ENCODE results near the gene WNT7B.
"Not testable (repeated sequence)": the region's sequence is repeated elsewhere in the genome, so short reads cannot be mapped to it uniquely, and the experiment has no call there.

WNT7B gene

GRCh38 chr22:46012182-46012880, 35.4 kb upstream of the WNT7B start:
- Histone ChIP-seq H3K9me3 (ENCODE audit: control insufficient read depth, insufficient read depth, low read length) (no peaks in the 10 kb centered on the region), H3K4me1 (ENCODE audit: insufficient read depth, low read length) (peaks cover 3% of the 10 kb centered on the region; the same call in 1 of the 2 replicates), H3K36me3 (ENCODE audit: insufficient read depth, low read length) (no peaks in the 10 kb centered on the region), H3K9ac (ENCODE audit: low read depth, low read length) (no peak overlapping the region)

DNA sequence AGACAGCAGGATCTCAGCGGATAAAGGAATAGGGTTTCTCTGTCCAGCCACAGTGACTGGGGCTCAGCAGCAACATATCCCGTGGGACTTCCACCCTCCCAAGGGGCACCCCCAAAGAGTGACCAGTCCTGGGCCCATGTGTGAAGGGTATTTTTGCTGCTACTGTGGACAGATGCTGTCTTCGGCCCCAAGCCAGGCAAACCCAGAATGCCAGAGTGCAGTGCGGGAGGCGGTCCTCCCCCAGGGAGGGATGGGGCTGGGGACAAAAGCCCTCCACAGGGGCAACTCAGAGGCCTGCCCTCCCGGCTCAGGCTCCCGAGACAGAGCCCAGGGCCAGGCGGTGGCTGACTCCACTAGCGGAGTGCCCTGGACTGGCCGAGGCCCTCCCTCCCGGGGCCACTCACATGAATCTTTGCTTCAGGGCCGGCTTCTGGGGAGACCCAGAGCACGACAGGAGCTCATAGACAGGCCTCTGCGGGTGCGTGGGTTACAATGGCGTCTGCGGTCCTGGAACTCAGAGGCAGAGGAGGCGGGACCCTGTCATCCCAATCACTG, 34.7 kb upstream of the WNT7B start:
- no peaks in the 10 kb centered on the region for H3K36me3 ChIP-seq (ENCODE audit: insufficient read depth, low read length)
- H3K9me3 ChIP-seq (ENCODE audit: control insufficient read depth, insufficient read depth, low read length) = no peaks in the 10 kb centered on the region
- H3K4me1 ChIP-seq (ENCODE audit: insufficient read depth, low read length) = peaks cover 7% of the 10 kb centered on the region; the same call in 1 of the 2 replicates
- H3K9ac ChIP-seq (ENCODE audit: low read depth, low read length) = no peak overlapping the region

DNA sequence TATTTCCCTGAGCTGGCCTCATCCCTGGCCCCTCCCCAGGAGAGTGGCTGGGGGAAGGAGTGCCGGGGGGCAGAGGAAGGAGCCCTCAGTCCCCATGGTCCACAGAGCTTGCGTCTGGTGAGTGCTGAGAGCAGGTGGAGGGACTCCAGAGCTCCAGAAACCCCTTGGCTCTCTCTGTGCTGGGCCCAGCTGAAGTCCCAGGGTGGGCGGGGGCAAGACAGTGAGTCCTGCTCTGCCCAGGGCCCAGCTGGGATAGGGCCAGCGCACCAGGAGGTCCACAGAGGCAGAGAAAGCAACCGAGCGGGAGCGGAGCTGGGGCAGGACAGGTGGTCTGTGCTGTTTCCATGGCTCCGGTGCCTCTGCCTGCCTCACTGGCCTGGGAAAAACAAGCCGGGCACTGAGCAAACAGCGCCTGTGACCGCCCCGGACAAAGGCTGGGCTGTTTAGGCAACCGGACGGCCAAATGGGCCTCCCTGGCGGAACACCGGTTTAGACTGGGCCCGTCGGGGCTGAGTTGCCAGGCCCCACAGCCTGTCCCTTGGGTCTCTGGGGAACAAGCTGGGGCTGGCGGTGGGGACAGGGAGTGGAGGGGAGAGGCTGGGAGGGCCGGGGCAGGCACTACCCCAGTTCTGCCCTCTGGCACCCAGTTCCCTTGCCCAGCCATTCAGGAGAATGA, 34.1 kb upstream of the WNT7B start:
- Histone ChIP-seq H3K9me3 (ENCODE audit: control insufficient read depth, insufficient read depth, low read length) (no peaks in the 10 kb centered on the region), H3K9ac (ENCODE audit: low read depth, low read length) (no peak overlapping the region), H3K36me3 (ENCODE audit: insufficient read depth, low read length) (no peaks in the 10 kb centered on the region), H3K4me1 (ENCODE audit: insufficient read depth, low read length) (peaks cover 10% of the 10 kb centered on the region; the same call in 1 of the 2 replicates)

- Histone ChIP-seq H3K9me3 (ENCODE audit: control insufficient read depth, insufficient read depth, low read length) (no peaks in the 10 kb centered on the region), H3K4me1 (ENCODE audit: insufficient read depth, low read length) (peaks cover 10% of the 10 kb centered on the region; the same call in 1 of the 2 replicates), H3K36me3 (ENCODE audit: insufficient read depth, low read length) (no peaks in the 10 kb centered on the region), H3K9ac (ENCODE audit: low read depth, low read length) (no peak overlapping the region)
Measured at GRCh38 chr22:46010207-46010867, 33.4 kb upstream of the WNT7B start.

DNA sequence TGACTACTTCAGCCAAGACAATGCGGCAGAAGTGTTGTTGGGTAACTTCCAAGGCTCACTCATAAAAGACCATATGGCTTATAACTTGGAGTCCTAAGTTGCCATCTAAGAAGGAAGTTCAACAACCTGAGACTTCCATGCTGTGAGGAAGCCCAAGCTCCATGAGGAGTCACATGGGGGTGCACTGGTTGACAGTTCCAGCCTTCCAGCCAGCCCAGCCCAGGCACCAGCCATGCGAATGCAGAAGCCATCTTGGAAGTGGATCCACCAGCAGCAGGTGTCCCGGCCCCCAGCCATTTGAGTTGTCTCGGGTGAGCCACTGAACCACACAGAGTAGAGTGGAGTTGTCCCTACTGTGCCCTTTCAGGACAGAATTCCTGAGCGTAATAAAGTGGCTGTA, 32.8 kb upstream of the WNT7B start:
- H3K9ac ChIP-seq (ENCODE audit: low read depth, low read length) = no peak overlapping the region
- H3K36me3 ChIP-seq (ENCODE audit: insufficient read depth, low read length) = no peaks in the 10 kb centered on the region
- H3K4me1 ChIP-seq (ENCODE audit: insufficient read depth, low read length) = peaks cover 10% of the 10 kb centered on the region; the same call in 1 of the 2 replicates
- H3K9me3 ChIP-seq (ENCODE audit: control insufficient read depth, insufficient read depth, low read length) = no peaks in the 10 kb centered on the region

DNA sequence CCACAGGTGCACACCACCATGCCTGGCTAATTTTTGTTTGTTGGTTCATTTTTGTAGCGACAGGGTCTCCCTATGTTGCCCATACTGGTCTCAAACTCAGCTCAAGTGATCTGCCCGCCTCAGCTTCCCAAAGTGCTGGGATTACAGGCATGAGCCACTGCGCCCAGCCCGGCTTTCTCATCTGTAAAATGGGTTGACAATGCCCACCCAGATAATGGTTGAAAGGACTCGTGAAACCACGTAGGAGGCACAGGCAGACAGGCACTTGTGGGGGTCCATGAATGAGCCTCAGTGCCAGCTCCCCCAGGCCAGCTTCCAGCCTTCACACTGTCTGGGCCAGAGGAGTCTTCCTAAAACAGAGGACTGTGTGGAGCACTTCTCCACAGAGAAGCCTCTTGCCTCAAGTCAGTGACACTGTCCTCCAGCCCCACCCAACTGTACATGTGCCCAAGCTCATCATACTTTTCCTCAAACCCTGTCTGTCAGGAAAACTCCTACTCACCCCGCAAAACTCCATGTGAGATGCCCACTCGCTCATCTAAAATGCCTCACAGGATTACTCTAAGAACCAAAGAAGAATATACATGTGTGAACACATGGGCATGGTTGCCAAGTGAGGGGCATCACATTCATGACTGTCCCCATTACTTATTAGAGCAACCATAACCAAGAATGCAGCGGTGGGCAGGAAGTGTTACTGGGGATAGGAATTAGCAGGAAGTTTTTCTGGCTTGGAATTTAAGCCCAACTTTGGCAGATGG, 32.1 kb upstream of the WNT7B start:
- Histone ChIP-seq H3K4me1 (ENCODE audit: insufficient read depth, low read length) (peaks cover 10% of the 10 kb centered on the region; the same call in 1 of the 2 replicates), H3K9ac (ENCODE audit: low read depth, low read length) (no peak overlapping the region), H3K9me3 (ENCODE audit: control insufficient read depth, insufficient read depth, low read length) (no peaks in the 10 kb centered on the region), H3K36me3 (ENCODE audit: insufficient read depth, low read length) (no peaks in the 10 kb centered on the region)

- no peak overlapping the region for H3K9ac ChIP-seq (ENCODE audit: low read depth, low read length)
- H3K4me1 ChIP-seq (ENCODE audit: insufficient read depth, low read length) = peaks cover 10% of the 10 kb centered on the region; the same call in 1 of the 2 replicates
- H3K9me3 ChIP-seq (ENCODE audit: control insufficient read depth, insufficient read depth, low read length) = no peaks in the 10 kb centered on the region
Measured at GRCh38 chr22:46008291-46008690, 31.3 kb upstream of the WNT7B start.

DNA sequence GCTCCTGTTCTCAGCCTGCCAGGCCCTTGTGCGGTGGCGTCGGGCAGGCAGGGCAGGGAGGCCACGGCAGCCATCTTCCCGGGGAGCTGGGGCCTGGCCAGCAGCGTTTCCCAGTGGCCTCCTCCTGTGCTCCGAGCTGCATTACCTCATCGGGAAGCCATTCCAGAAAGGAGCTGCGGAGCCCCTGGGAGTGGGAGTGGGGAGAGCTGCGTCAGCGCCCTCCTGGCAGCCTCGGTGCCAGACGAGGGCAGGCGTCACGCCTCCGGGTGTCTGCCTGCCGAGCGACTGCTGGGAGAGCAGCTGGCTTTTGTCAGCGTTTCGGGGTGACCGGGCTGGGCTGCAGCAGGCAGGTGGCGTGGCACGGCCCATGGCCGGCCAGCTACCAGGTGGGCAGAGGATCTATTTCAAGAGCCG, 30.9 kb upstream of the WNT7B start:
- Histone ChIP-seq H3K9me3 (ENCODE audit: control insufficient read depth, insufficient read depth, low read length) (no peaks in the 10 kb centered on the region), H3K9ac (ENCODE audit: low read depth, low read length) (no peak overlapping the region), H3K36me3 (ENCODE audit: insufficient read depth, low read length) (no peaks in the 10 kb centered on the region), H3K4me1 (ENCODE audit: insufficient read depth, low read length) (peaks cover 10% of the 10 kb centered on the region; the same call in 1 of the 2 replicates)

More at GRCh38 chr22:46008291-46008690, 31.3 kb upstream of the WNT7B start:
- no peaks in the 10 kb centered on the region for H3K36me3 ChIP-seq (ENCODE audit: insufficient read depth, low read length)

GRCh38 chr22:46007003-46007847, 30.3 kb upstream of the WNT7B start:
- peaks cover 13% of the 10 kb centered on the region; the same call in 1 of the 2 replicates for H3K4me1 ChIP-seq (ENCODE audit: insufficient read depth, low read length)
- no peaks in the 10 kb centered on the region for H3K36me3 ChIP-seq (ENCODE audit: insufficient read depth, low read length)
- H3K9me3 ChIP-seq (ENCODE audit: control insufficient read depth, insufficient read depth, low read length) = no peaks in the 10 kb centered on the region
- H3K9ac ChIP-seq (ENCODE audit: low read depth, low read length) = no peak overlapping the region

DNA sequence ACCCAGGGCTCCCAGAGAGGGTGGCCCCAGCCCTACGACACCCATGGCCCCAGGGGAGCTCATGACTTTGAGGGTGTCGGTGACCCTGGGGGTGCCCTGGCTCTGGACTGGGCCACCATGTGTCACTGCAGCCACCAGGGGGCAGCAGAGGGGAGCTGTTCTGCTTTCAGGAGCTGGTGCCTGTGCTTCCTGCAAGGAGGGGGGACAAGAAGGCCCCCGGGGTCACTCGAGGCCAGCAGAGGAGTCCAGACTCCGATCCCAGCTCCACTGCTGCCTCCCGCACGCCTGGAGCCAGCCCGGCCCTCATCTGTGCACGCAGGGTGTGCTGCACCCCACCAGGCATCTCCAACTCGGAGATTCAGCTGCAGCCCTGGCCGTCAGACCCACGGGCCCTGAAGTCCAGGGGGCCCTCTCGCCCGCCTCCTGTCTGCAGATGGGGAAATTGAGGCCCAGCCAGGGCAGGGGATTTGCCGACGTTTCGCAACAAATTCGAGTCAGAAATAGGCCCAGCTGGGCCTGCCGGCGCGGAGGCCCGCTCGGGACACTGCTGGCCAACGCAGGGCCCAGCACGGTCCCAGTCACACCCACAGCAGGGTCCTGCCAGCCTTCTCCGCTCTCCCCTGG, 29.5 kb upstream of the WNT7B start:
- no peak overlapping the region for H3K9ac ChIP-seq (ENCODE audit: low read depth, low read length)
- H3K4me1 ChIP-seq (ENCODE audit: insufficient read depth, low read length) = peaks cover 13% of the 10 kb centered on the region; the same call in 1 of the 2 replicates
- no peaks in the 10 kb centered on the region for H3K9me3 ChIP-seq (ENCODE audit: control insufficient read depth, insufficient read depth, low read length)
- H3K36me3 ChIP-seq (ENCODE audit: insufficient read depth, low read length) = no peaks in the 10 kb centered on the region

DNA sequence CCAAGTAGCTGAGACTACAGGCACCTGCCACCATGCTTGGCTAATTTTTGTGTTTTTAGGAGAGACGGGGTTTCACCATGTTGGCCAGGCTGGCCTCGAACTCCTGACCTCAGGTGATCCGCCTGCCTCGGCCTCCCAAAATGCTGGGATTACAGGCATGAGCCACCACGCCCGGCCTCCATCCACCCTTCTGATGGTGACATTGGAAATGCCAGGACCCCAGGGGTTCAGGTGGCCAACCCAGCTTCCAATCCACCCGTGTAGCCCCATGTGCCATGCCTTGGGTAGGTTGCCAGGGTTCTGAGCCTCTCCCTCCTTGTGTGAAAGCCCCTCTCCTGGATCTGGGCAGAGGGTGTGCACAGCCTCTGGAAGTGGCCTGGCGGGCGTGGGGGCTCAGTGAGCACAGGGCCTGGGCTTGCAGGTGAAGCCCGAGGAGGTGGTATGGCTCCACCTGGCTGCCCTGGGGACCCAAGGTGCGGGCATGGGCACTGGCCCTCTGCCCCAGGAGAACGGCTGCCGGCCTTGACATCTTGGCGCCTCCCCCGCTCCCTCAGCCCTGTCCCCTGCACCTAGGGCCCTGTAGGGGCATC, 28.2 kb upstream of the WNT7B start:
- H3K9me3 ChIP-seq (ENCODE audit: control insufficient read depth, insufficient read depth, low read length); H3K9ac ChIP-seq (ENCODE audit: low read depth, low read length); H3K36me3 ChIP-seq (ENCODE audit: insufficient read depth, low read length): not testable (repeated sequence)
- peaks cover 13% of the 10 kb centered on the region; the same call in 1 of the 2 replicates for H3K4me1 ChIP-seq (ENCODE audit: insufficient read depth, low read length)

DNA sequence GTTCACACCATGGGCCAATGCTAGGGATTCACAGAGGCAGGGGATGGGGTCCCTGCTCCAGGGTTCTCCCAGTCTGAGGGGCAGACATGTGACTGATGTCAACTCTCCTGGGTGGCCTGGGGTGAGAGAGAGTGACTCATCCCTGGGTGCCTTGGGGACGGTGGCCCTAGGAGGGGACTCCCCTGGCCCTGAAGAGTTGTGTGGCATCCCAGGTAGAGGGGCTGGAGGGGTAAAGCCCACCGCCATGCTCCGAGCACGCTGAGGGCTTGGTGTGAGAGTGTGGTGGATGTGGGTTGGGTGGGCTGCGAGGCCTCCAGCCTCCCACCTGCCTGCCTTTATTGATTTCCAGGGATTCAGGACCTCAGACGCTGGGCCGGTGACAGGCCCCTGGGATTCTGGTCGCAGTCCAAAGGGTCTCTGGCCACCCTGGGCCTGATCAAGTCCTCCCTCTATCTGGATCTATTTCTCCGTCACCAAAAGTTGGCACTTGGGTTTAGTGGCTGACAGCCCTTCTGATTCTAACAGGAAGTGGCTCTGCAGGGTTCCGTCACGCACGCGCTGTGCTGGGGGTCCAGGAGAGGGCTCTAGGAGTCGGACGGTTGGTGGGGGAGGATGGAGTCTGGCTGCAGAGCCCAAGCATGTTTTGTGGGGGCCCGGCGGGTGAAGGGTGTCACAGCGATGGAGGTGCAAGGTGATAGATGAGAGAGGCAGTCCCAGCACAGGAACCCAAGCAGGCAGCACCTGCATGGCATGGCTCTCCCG, 27.3 kb upstream of the WNT7B start:
- Histone ChIP-seq H3K36me3 (ENCODE audit: insufficient read depth, low read length) (no peaks in the 10 kb centered on the region), H3K9ac (ENCODE audit: low read depth, low read length) (no peak overlapping the region), H3K9me3 (ENCODE audit: control insufficient read depth, insufficient read depth, low read length) (no peaks in the 10 kb centered on the region), H3K4me1 (ENCODE audit: insufficient read depth, low read length) (peaks cover 13% of the 10 kb centered on the region; the same call in 1 of the 2 replicates)

Data from ES-I3 (cell line).